ENCODE measurements around the gene MGLL.

Gene MGLL

GRCh38 chr3:127679534-127680145, 142.7 kb downstream of the MGLL start:
- Histone ChIP-seq H3K36me3 (ENCODE audit: control insufficient read depth, insufficient read depth, low read length) (no peaks in the 10 kb centered on the region), H3K4me1 (ENCODE audit: control insufficient read depth, insufficient read depth, low read length) (peaks cover 3% of the 10 kb centered on the region), H3K9ac (ENCODE audit: low read depth, low read length) (no peak overlapping the region), H3K9me3 (ENCODE audit: control insufficient read depth, insufficient read depth, low read length) (no peaks in the 10 kb centered on the region), H3K4me3 (ENCODE audit: low read depth, low read length) (no peak overlapping the region), H3K27me3 (ENCODE audit: control insufficient read depth, insufficient read depth, low read length) (no peaks in the 10 kb centered on the region)

GRCh38 chr3:127678611-127679533, 143.4 kb downstream of the MGLL start:
- Histone ChIP-seq H3K4me1 (ENCODE audit: control insufficient read depth, insufficient read depth, low read length) (peaks cover 3% of the 10 kb centered on the region), H3K9ac (ENCODE audit: low read depth, low read length) (no peak overlapping the region), H3K36me3 (ENCODE audit: control insufficient read depth, insufficient read depth, low read length) (no peaks in the 10 kb centered on the region), H3K4me3 (ENCODE audit: low read depth, low read length) (no peak overlapping the region), H3K9me3 (ENCODE audit: control insufficient read depth, insufficient read depth, low read length) (no peaks in the 10 kb centered on the region), H3K27me3 (ENCODE audit: control insufficient read depth, insufficient read depth, low read length) (no peaks in the 10 kb centered on the region)

- no peaks in the 10 kb centered on the region for H3K36me3 ChIP-seq (ENCODE audit: control insufficient read depth, insufficient read depth, low read length)
- H3K27me3 ChIP-seq (ENCODE audit: control insufficient read depth, insufficient read depth, low read length): peaks cover 2% of the 10 kb centered on the region
- H3K9ac ChIP-seq (ENCODE audit: low read depth, low read length): no peak overlapping the region
- no peaks in the 10 kb centered on the region for H3K9me3 ChIP-seq (ENCODE audit: control insufficient read depth, insufficient read depth, low read length)
- peaks cover 3% of the 10 kb centered on the region for H3K4me1 ChIP-seq (ENCODE audit: control insufficient read depth, insufficient read depth, low read length)
- H3K4me3 ChIP-seq (ENCODE audit: low read depth, low read length): no peak overlapping the region
Observed at GRCh38 chr3:127678315-127678599, 144.1 kb downstream of the MGLL start.

- H3K27me3 ChIP-seq (ENCODE audit: control insufficient read depth, insufficient read depth, low read length): peaks cover 2% of the 10 kb centered on the region
- peaks cover 3% of the 10 kb centered on the region for H3K4me1 ChIP-seq (ENCODE audit: control insufficient read depth, insufficient read depth, low read length)
- no peak overlapping the region for H3K9ac ChIP-seq (ENCODE audit: low read depth, low read length)
- H3K4me3 ChIP-seq (ENCODE audit: low read depth, low read length): no peak overlapping the region
- no peaks in the 10 kb centered on the region for H3K9me3 ChIP-seq (ENCODE audit: control insufficient read depth, insufficient read depth, low read length)
- H3K36me3 ChIP-seq (ENCODE audit: control insufficient read depth, insufficient read depth, low read length): no peaks in the 10 kb centered on the region
Observed at GRCh38 chr3:127677541-127678314, 144.6 kb downstream of the MGLL start.

- Histone ChIP-seq H3K9ac (ENCODE audit: low read depth, low read length) (no peak overlapping the region), H3K4me1 (ENCODE audit: control insufficient read depth, insufficient read depth, low read length) (no peaks in the 10 kb centered on the region), H3K36me3 (ENCODE audit: control insufficient read depth, insufficient read depth, low read length) (no peaks in the 10 kb centered on the region), H3K27me3 (ENCODE audit: control insufficient read depth, insufficient read depth, low read length) (peaks cover 2% of the 10 kb centered on the region), H3K9me3 (ENCODE audit: control insufficient read depth, insufficient read depth, low read length) (no peaks in the 10 kb centered on the region), H3K4me3 (ENCODE audit: low read depth, low read length) (no peak overlapping the region)
Observed at GRCh38 chr3:127676921-127677351, 145.4 kb downstream of the MGLL start.

- Histone ChIP-seq H3K4me1 (ENCODE audit: control insufficient read depth, insufficient read depth, low read length) (no peaks in the 10 kb centered on the region), H3K27me3 (ENCODE audit: control insufficient read depth, insufficient read depth, low read length) (peaks cover 2% of the 10 kb centered on the region), H3K9ac (ENCODE audit: low read depth, low read length) (no peak overlapping the region), H3K36me3 (ENCODE audit: control insufficient read depth, insufficient read depth, low read length) (no peaks in the 10 kb centered on the region), H3K4me3 (ENCODE audit: low read depth, low read length) (no peak overlapping the region), H3K9me3 (ENCODE audit: control insufficient read depth, insufficient read depth, low read length) (no peaks in the 10 kb centered on the region)
Observed at GRCh38 chr3:127676456-127676855, 145.9 kb downstream of the MGLL start.

- Histone ChIP-seq H3K4me1 (ENCODE audit: control insufficient read depth, insufficient read depth, low read length) (no peaks in the 10 kb centered on the region), H3K4me3 (ENCODE audit: low read depth, low read length) (no peak overlapping the region), H3K36me3 (ENCODE audit: control insufficient read depth, insufficient read depth, low read length) (no peaks in the 10 kb centered on the region), H3K9me3 (ENCODE audit: control insufficient read depth, insufficient read depth, low read length) (no peaks in the 10 kb centered on the region), H3K27me3 (ENCODE audit: control insufficient read depth, insufficient read depth, low read length) (peaks cover 2% of the 10 kb centered on the region), H3K9ac (ENCODE audit: low read depth, low read length) (no peak overlapping the region)
Observed at GRCh38 chr3:127675651-127676391, 146.5 kb downstream of the MGLL start.

- H3K36me3 ChIP-seq (ENCODE audit: control insufficient read depth, insufficient read depth, low read length): no peaks in the 10 kb centered on the region
- H3K9ac ChIP-seq (ENCODE audit: low read depth, low read length): no peak overlapping the region
- H3K4me3 ChIP-seq (ENCODE audit: low read depth, low read length): no peak overlapping the region
- no peaks in the 10 kb centered on the region for H3K9me3 ChIP-seq (ENCODE audit: control insufficient read depth, insufficient read depth, low read length)
- H3K4me1 ChIP-seq (ENCODE audit: control insufficient read depth, insufficient read depth, low read length): no peaks in the 10 kb centered on the region
- peaks cover 2% of the 10 kb centered on the region for H3K27me3 ChIP-seq (ENCODE audit: control insufficient read depth, insufficient read depth, low read length)
Observed at GRCh38 chr3:127674790-127675189, 147.5 kb downstream of the MGLL start.

GRCh38 chr3:127674101-127674721, 148.1 kb downstream of the MGLL start:
- no peaks in the 10 kb centered on the region for H3K4me1 ChIP-seq (ENCODE audit: control insufficient read depth, insufficient read depth, low read length)
- peaks cover 2% of the 10 kb centered on the region for H3K27me3 ChIP-seq (ENCODE audit: control insufficient read depth, insufficient read depth, low read length)
- peak overlapping the region; percentile 75 for H3K4me3 ChIP-seq (ENCODE audit: low read depth, low read length)
- H3K36me3 ChIP-seq (ENCODE audit: control insufficient read depth, insufficient read depth, low read length): no peaks in the 10 kb centered on the region
- H3K9ac ChIP-seq (ENCODE audit: low read depth, low read length): no peak overlapping the region
- no peaks in the 10 kb centered on the region for H3K9me3 ChIP-seq (ENCODE audit: control insufficient read depth, insufficient read depth, low read length)

- H3K4me1 ChIP-seq (ENCODE audit: control insufficient read depth, insufficient read depth, low read length): no peaks in the 10 kb centered on the region
- H3K36me3 ChIP-seq (ENCODE audit: control insufficient read depth, insufficient read depth, low read length): no peaks in the 10 kb centered on the region
- H3K9ac ChIP-seq (ENCODE audit: low read depth, low read length): no peak overlapping the region
- peak overlapping the region; percentile 75 for H3K4me3 ChIP-seq (ENCODE audit: low read depth, low read length)
- H3K9me3 ChIP-seq (ENCODE audit: control insufficient read depth, insufficient read depth, low read length): no peaks in the 10 kb centered on the region
- H3K27me3 ChIP-seq (ENCODE audit: control insufficient read depth, insufficient read depth, low read length): peaks cover 2% of the 10 kb centered on the region
Observed at GRCh38 chr3:127673191-127674100, 148.9 kb downstream of the MGLL start.

All from iPS-15b (cell line).